ENCODE measurements around the gene RPGRIP1L.

DNA sequence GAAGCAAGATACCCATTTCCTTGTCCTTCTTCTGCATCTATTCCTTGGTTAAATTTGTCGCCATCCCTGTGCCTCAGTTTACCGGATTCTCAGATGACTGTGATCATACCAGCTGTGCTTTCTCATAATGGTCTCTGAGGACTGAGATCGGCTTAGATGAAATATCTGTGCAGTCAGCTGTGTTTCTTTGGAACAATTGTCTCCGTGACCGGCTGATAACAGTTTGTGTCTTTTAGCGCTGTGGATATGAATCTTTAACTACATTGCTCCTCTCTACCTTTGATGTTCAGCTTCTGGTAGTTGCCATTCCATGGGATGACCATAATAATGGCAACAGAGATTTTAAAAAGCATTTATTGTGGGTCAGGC is 770 bp upstream of the RPGRIP1L start:
- TF ChIP-seq, protein P1, sequence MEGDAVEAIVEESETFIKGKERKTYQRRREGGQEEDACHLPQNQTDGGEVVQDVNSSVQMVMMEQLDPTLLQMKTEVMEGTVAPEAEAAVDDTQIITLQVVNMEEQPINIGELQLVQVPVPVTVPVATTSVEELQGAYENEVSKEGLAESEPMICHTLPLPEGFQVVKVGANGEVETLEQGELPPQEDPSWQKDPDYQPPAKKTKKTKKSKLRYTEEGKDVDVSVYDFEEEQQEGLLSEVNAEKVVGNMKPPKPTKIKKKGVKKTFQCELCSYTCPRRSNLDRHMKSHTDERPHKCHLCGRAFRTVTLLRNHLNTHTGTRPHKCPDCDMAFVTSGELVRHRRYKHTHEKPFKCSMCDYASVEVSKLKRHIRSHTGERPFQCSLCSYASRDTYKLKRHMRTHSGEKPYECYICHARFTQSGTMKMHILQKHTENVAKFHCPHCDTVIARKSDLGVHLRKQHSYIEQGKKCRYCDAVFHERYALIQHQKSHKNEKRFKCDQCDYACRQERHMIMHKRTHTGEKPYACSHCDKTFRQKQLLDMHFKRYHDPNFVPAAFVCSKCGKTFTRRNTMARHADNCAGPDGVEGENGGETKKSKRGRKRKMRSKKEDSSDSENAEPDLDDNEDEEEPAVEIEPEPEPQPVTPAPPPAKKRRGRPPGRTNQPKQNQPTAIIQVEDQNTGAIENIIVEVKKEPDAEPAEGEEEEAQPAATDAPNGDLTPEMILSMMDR (IDR thresholded peaks at IDR 0.05), result no peak
- TF ChIP-seq EZH2 (IDR thresholded peaks at IDR 0.05) (no peak), EZH2phosphoT487 (IDR thresholded peaks at IDR 0.05) (no peak)
